LHCN-M2 (cell line): ENCODE measurements around the gene GID8. TPM values are rescaled to one million over a fixed set of nuclear protein-coding genes. Genes with fewer than 3 reads are reported as not detected.

Source experiments
- DNase-seq: peaks from one replicate; pipeline ENCODE4 v3.0.0-alpha.2; 2012; ENCODE audit warnings: low read depth
- total RNA-seq: library from RNA; depleted of rRNA; stranded (reverse); fragments of >200 nt; gene quantifications from 2 replicates; pipeline ENCODE4 v1.2.3, GENCODE V29; 2014

GID8 gene
- total RNA-seq, 1 experiment from 2014 or later = 23.5 TPM

DNA sequence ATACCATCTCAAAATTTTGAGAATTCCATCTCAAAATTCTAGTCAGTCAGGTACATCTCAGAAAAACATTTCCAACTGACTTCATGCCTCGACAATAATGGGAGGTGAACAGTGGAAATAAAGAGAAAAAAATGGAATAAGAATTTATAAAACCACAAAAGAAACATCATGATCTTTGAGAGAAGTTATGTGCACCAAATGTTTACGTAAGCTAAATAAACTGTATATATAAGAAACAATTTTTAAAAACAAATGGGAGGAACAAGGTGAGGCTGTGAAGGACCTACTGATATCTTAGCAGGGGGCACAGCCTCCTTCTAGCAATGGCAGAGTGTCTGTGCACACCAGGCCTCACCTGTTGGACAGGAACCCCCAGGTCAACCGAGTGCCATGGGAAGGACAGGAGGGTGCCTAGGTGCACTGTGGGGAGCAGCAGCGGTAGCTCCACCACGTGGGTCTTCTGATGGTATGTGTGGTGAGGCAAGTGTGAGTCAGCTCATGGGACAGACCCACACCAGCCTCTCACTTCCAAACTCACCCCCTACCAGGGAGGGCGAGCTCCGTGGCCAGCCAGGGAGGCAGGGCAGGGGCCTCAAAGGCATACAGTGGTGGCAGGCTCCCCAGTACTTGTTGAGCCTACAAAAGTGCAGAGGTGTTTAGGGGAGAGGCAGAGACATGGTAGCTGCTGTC lies 34.9 kb upstream of the GID8 start:
- DNase-seq = no peak

DNA sequence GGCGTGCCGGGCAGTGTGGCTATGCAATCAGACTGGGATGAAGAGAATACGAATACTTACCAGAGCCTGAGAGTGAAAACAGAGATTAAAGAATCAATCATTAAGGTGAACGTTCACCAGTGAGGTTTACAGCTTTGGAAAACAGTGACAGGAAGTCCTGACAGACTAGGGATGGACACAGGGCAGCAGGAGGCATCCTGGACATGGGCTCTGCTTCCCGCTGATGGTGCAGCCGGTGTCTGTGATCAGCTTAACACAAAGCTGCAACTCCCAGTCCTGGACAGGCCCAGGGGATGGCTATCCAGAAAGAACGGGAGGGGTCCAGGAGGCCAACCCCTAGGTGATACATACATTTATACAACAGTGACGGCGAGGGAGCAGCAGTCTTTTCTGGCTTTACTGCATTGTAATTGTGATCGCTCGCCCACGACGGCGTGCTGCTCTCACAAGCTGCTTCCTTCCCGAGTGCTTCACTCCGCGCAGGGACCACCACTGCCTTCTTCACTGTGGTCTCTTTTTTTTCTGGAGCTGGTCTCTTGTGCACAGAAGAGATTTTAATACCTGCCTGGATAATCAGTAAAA lies 32.3 kb upstream of the GID8 start:
- no peak for DNase-seq

DNA sequence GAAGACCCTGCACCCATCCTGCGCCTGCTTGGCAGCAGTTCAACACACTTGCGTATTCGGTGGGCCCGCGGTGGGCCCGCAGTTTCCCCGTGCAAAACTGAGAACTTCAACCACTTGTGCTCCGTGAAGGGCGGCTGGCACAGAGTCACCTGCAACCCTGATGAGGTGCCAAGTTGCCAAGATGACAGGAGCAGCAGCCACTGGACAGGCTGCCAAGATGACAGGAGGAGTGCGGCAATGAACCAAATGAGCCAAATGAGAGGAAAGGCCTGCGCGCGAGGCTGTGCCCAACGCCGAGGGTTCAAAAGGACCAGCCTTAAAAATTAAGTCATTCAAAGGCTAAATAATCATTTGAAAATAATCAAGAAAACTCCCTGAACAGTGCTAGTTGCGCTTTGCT lies 31.7 kb upstream of the GID8 start:
- no peak for DNase-seq

DNA sequence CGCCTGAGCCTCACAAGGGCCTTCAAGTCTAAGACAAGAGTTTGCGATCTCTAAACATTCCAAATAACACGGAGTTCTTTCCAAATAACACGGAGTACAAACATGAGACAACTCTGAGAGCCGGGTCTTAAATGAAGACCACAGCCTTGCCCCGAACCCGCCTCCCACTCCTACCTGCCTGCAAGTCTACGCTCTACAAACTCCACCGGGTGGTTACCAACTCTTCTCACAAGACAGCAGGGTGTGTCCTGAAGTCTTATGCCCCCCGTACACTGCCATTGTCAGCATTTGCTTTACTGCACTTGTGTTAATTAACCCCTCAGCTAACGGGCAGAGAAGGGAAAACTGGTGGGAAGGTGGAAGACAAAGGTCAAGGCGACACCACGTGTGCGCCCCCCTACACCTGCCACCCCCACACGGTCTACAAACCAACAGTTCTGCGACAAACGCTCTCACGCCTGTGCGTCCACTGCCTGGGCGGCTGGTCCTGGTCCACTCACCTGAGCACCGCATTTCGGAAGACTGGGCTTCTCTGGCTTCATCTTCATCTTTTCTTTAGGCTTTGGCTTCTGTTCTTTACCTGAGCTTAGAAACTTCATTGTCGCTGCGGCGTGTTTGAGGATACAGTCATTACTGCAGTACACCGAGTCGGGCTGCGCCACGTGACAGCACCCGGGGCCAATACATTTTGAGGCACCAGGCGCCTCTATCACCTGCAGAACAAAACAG lies 31.1 kb upstream of the GID8 start:
- no peak for DNase-seq

DNA sequence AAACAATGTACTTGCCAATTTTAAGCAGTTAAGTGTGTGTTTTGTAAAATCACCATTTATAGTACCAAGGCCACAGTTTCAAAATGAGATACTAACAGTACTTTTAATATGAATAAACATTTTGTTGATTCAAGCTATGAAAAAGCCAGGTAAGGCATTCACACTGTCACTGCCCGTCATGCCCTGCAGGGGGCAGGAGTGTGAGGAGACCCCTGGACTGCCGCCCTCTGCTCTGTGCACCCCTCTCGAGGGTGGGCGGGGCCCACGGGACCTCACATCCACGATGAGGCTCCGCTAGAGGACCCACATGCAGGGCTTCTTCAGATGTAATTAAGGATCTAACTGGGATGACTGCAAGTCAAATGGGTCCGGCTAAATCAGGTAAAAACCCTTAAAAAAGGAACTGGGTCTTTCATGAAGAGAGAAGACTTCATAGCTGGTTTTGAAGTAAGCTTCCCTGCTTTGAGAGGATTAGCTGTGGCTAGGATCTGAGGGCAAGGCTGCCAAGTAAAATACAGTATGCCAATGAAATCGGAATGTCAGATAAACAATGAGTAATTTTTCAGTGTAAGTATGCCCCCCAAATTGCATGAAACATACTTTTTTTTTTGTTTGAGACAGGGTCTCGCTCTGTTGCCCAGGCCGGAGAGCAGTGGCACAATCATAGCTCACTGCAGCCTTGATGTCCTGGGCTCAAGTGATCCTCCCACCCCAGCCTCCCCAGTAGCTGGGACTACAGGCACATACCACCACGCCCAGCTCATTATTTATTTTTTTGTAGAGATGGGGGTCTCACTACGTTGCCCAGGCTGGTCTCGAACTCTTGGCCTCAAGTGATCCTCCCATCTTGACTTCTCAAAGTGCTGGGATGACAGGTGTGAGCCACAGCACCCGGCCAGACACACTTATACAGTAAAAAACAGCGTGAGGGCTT lies 30.3 kb upstream of the GID8 start:
- no peak for DNase-seq

DNA sequence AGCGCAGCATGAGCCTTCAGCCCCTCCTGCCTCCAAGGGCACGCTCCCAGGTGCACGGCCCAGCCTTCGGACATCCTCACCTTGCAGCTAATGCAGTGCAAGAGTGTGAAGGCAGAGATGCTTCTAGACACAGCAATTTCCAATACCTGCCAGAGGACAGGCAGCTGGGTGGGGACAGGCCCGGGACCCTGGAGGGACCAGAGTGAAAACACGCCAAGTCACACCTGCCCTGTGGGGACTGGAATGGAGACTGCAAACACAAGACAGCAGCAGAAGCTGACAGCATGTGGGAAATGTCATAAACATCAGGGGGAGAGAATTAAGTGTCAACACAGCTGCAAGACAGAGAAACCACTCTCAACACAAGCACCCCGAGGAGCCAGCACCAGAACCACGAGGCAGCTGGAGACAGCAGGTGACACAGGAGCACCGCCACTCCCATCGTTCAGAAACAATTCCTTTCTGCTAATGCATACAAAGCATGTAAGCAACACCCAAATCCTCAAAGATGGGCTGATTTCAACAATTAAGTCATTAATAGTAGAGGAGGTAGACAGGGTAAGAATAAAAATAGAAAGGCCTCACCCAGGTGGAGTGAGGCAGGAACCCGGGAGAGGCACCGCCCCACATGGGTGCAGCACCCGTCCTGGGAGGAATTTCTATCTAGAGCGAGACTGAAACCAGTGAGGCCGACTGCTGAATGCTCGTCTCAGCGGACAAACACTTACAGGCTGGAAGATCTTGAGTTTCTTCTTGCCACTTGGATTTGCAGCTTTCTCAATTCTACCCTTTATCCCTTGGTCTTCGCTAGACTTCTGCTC lies 28.8 kb upstream of the GID8 start:
- peak; percentile 19 for DNase-seq

DNA sequence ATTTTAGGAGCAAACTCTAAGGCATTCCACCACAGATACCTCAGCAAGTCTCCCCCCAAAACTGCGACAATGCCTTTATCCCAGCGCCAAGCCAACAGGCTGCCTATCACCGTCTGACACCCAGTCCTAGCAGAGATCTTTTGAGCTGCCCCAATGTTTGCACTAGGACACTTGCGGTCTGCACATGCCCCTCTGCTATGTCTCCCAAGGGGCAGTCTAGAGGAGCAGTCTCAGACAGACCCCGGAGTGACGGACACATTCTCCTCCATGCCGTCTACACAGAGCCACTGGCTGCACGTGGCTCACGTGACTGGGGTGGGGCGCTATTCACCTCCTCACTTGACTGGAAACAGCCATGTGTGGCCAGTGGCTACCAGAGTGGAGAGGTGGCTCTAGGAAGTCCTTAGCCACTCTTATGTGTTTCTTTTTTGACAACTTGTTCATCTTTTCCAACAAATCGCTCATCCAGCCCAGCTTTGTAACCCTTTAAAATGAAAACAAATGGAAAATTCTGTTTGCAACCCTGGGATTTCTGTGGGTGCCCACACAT lies 27.7 kb upstream of the GID8 start:
- no peak for DNase-seq

DNA sequence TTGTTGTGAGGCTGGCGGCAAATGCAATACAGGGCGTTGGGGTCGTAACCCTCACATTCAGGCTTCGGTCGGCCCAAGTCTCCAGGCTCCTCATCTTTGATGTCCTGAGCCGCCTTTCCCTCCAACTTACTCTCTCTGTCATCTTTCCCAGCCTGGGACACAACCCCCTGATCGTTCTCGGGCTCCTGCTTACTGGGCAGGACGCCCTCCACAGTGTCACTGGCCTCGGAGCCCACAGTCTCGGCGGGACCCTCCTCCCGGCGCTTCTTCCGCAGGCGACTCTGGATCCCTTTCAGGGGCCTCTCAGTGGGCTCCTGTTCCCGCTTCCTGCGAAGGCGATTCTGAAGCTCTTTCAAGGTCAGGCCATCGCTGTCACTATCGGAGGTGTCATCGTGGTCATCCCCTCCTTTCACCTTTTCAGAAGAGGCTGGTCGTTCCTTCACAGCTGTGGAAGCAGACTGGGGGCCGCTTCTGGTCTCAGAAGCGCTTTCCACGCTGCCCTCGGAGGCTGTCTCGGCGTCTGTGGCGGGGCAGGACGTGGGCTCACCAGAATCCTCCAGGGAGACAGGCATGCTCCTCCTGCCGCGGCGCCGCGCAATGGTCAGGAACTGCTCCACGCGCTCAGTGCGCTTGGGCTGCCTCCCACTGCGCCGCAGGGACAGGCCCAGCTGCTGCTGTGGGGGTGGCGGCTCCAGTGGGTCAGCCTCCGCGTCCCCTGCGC lies 27.0 kb upstream of the GID8 start:
- DNase-seq = no peak

DNA sequence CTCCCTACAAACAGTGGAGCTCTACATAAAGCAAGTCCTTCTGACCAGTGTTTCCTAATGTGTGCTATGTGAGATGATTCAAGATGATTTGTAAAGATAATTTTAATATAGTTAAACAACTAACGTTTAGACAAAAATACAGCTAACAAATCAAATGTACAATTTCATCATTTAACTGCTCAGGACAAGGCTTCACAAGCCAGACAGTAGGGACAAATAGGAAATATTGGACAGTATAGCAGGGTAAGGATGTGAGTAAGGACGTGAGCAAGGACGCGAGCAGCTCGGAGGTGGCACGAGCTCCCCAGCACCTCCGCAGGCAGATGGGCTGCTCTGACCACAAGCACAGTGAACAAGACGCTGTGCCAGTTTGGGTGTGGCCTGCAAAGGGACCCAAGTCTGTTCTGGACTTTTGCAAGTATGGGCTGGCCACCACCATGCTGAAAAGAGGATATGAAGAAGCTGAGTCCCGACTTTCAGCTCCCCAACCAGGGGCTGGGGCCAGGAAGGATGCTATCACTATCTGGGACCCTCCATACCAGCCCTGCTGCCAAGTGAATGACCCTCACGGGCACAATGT lies 26.2 kb upstream of the GID8 start:
- DNase-seq = no peak

DNA sequence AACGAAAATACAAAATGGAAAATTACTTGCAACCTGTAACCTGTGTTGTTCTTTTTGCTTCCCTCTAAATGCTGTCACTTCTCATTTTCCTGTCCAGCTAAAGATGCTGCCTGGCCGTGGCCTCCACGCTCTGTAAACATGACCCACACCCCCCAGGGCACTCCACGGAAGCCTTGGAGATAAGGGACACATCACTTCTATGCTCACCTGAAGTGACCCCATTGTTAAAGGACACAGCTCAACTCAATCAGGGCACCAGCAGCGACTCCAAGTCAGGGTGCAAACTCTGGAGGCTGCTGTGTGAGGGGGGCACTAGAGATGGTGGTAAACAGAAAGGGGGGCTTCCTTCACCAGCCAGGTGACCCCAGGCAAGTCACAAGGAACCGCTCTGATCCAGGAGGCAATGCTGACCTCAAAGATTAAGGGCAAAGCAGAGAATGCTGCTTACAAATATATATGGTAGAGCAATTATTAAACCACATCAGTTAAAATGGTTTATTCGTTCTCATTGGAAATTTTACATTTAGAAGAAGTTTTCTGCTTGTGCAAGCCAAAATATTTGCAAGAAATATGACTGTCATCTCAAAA lies 24.8 kb upstream of the GID8 start:
- no peak for DNase-seq

DNA sequence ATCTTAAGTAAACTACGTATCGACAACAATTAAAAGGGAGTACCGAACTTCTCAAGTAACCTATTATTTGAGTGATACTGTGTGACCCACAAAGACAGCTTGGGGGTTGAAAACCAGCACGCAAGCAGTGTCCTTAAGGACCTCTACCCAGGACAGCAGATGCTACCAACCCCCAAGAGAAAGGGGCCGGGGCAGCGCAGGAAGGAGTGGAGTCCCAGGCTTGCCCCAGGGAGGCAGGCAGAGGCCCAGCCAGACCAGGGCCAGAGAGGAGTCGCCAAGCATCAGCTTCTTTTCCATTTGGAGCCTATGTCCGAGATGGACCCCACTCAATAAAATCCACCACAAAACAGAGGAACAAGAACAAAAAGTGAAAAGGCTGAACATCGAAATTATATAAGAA lies 23.5 kb upstream of the GID8 start:
- DNase-seq = no peak

DNA sequence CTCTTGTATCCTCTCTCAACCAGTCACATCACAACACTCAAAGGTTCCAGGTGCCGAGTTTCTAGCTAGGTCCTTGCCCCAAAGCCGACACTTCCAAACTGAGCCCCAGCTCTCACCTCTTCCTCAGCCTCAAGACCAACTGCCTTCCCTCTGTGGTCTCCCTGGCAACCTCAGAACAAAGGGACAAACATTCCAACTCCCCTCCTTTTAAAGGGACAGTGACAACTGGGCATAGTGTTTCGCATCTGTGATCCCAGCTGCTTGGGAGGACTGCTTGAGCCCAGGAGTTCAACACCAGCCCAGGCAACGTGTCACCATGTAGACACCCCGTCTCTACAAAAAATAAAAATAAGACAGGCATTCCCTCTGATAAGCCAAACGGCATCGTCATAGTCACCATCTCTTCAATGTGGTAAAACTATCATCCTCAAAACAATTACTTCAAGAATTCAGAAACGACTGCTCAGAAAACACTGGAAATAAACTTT lies 22.9 kb upstream of the GID8 start:
- DNase-seq = peak; percentile 84

DNA sequence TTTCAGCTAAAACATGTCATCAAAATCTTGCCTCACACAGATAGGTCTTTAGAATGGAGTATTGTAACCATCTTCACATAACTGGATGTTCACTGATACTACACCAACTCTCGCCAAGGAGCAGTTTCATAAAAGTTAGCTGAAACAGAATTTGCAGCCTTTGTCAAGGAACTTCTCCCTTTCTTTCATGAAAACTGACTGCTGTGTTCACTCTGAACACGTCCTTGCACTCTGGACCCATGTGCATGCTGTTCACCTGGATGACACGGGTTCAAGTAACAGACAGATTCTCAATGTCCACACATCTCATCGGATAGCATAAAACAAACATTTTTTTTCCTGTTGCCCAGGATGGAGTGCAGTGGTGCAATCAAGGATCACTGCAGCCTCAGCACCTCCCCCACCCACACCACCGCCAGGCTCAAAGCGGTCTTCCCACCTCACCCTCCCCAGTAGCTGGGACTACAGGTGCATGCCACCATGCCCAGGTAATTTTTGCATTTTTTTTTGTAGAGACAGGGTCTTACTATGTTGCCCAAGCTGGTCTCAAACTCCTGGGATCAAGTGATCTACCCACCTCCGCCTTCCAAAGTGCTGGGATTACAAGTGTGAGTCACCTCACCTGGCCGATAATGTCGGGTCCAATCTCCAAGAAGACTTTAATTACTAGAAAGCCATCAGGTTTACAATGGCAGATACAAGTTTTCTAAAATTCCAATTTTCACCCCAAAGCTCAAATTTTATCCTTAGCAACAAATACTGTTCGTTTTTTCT lies 21.1 kb upstream of the GID8 start:
- no peak for DNase-seq

DNA sequence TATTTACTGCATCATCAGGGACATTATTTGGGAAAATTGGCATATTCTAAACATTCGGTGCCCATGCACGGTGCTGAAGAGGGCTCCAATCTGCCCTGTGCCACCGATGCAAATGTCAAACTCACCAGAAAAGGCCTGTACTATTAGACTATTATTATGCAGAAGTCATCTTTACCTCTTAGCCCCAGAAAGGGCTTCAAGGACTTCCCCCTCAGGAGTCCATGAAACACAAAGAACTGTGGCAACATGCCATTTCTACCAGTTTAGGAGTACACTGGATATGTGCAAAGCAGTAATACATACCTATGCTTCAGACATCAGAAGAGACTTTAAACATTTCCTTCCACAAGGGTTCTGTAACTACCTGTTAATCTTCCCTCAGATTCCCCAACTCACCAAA lies 20.2 kb upstream of the GID8 start:
- DNase-seq = no peak

DNA sequence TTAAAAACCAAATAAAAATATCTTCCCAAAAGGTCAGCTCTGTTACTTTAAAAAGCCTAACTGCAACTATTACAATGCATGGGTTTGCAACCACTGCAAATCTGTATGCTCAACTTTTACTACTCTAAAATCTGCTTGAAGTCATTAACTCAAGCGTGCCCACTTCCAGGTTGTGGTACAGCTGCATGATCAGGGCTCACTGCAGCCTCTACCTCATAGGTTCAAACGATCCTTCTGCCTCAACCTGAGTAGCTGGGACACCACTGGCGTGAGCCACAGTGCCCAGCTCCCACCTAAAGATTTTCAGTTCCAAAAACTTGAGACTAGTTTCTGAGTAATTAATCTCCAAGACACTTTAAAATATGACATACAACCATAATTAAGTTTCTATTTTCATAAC lies 19.8 kb upstream of the GID8 start:
- no peak for DNase-seq

DNA sequence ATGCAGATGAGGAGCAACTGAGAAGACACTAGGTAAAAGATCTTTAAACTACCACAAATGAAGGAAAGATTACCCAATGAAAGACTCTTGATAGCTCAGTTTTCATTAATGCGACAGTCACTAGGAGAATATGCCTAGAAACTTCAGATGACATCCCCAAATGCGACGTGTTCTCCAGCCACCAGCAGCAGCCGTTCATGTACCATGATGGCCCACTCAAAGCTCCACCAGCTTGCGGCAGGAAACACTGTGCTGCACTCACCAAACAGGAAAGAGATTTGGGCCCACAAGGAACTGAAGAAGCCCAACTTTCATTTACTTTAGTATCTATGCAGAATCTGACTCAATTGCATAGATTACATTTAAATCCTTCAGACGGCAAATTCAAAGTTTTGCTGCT lies 19.1 kb upstream of the GID8 start:
- DNase-seq = no peak

DNA sequence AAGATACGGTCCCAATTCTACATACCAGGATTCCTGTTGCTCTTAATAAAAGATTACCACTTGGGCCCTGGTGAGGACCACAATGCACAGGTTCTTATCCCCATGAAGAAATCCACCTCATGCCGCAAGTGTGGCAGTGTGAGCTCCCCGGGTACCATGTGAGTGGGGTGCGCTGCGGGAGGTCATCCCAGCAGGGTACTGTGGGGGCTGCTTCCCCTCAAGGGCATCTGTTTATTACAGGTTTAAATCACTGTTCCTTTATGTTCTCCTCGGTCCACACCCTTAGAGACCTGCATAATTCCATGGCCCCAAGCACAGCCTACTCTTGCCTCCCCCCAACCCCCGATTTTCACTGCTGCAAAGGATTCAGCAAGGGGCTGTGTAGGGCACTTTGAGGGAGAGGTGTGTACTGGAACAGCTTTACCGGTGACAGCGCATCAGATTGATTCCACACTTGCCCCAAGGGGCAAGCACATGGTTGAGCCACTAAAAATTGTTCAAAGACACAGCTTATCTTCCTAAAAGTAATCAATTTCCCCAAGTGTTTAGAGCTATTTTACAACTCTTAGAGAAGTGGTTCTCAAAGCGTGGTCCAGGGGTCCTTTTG lies 17.8 kb upstream of the GID8 start:
- DNase-seq = no peak

DNA sequence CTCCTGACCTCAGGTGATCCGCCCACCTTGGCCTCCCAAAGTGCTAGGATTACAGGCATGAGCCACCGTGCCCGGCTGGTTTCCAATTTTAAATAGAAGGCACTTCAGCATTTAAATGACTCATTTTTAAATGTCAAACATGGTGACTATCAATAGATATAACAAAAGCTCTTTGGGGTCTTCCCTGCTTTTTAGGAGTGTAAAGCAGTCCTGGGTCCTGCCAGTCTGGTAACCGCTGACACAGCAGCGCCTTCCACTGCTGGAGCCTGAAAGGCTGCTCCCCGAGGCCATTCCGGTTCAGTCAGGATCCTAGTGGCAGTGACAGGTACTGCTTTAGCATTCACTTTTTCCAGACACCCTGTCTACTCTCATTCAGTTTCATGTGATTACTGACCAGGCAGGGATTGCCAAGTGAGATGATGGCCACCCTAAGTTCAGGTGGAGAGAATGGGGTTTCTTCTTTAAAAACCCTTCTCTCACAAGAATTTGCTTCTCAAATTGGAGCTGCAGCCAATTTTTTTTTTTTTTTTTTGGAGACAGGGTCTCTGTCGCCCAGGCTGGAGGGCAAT lies 16.7 kb upstream of the GID8 start:
- peak; percentile 59 for DNase-seq
